ENCODE measurements around the gene THEMIS.

THEMIS gene

DNA sequence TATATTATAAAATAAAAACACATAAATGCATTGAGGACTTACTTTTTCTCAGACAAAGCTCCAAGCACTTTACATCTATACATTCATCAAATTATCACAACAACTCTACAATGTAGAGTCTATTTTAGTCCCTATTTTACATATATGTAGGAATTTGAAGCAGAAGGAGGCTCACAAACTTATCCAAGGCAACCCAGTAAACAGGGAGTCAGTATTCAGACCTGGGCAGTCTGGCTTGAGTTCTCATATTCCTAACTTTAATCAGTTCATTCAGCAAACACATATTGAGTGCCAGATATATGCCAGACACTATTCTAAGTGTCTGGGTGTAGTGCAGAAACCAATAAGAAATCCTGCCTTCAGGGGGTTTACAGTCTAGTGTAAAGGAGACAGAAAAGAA, 194.6 kb downstream of the THEMIS start:
- ATAC-seq (ENCODE audit: insufficient read depth, low read depth): no peak
- no peaks in the 10 kb centered on the region for H4K20me1 ChIP-seq (ENCODE audit: insufficient read depth, low read length)
- H3K9me3 ChIP-seq (ENCODE audit: insufficient read depth, low read length, severe bottlenecking): no peaks in the 10 kb centered on the region
- no peak overlapping the region for H3K4me2 ChIP-seq (ENCODE audit: insufficient read depth, low read length)
- no peak overlapping the region for H3K4me3 ChIP-seq (ENCODE audit: low read depth in 1 of 2, low read length in 2 of 2)
- no peaks in the 10 kb centered on the region for H3K36me3 ChIP-seq (ENCODE audit: insufficient read depth, low read length)
- H2AFZ ChIP-seq (ENCODE audit: low read depth, low read length): no peak overlapping the region
- H3K27me3 ChIP-seq (ENCODE audit: insufficient read depth, low read length, poor library complexity): no peaks in the 10 kb centered on the region
- H3K27ac ChIP-seq (ENCODE audit: low read length): no peak overlapping the region
- no peaks in the 10 kb centered on the region for H3K4me1 ChIP-seq (ENCODE audit: insufficient read depth, low read length)
- DNase-seq: no peak
- H3K9ac ChIP-seq (ENCODE audit: low read depth, low read length): no peak overlapping the region
- no peak for TF ChIP-seq EZH2 (IDR thresholded peaks at IDR 0.05; ENCODE audit: borderline replicate concordance, low read depth, low read length, severe bottlenecking)
- TF ChIP-seq, protein P1, sequence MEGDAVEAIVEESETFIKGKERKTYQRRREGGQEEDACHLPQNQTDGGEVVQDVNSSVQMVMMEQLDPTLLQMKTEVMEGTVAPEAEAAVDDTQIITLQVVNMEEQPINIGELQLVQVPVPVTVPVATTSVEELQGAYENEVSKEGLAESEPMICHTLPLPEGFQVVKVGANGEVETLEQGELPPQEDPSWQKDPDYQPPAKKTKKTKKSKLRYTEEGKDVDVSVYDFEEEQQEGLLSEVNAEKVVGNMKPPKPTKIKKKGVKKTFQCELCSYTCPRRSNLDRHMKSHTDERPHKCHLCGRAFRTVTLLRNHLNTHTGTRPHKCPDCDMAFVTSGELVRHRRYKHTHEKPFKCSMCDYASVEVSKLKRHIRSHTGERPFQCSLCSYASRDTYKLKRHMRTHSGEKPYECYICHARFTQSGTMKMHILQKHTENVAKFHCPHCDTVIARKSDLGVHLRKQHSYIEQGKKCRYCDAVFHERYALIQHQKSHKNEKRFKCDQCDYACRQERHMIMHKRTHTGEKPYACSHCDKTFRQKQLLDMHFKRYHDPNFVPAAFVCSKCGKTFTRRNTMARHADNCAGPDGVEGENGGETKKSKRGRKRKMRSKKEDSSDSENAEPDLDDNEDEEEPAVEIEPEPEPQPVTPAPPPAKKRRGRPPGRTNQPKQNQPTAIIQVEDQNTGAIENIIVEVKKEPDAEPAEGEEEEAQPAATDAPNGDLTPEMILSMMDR (IDR thresholded peaks at IDR 0.05; ENCODE audit: borderline replicate concordance, extremely low read depth, low read length, poor library complexity, severe bottlenecking): no peak
- no peaks in the 10 kb centered on the region for H3K79me2 ChIP-seq (ENCODE audit: insufficient read depth, low read length)

DNA sequence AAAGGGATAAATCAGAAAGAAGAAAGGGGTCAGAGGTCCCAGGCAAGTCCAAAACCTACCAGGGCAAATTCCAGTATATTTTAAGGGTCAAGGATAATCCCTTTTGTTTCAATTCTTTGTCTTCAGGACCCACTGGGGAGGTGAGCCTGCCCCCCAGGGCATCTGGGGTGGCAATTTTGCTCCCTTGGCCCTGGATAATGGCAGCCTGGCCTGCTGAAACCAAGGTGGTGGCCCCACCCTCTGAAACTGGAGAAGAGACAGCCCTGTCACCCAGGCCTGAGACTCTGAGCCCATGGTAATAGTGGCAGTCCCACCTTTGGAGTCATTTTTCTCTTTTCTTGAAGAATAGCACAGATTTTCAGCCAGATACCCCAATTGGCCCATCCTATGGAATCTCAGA, 205.8 kb downstream of the THEMIS start:
- Histone ChIP-seq H3K36me3 (ENCODE audit: insufficient read depth, low read length) (no peaks in the 10 kb centered on the region), H3K4me1 (ENCODE audit: insufficient read depth, low read length) (no peaks in the 10 kb centered on the region), H3K27me3 (ENCODE audit: insufficient read depth, low read length, poor library complexity) (no peaks in the 10 kb centered on the region), H4K20me1 (ENCODE audit: insufficient read depth, low read length) (no peaks in the 10 kb centered on the region), H3K4me2 (ENCODE audit: insufficient read depth, low read length) (no peak overlapping the region), H3K79me2 (ENCODE audit: insufficient read depth, low read length) (no peaks in the 10 kb centered on the region), H3K9me3 (ENCODE audit: insufficient read depth, low read length, severe bottlenecking) (no peaks in the 10 kb centered on the region), H3K4me3 (ENCODE audit: low read depth in 1 of 2, low read length in 2 of 2) (no peak overlapping the region), H3K9ac (ENCODE audit: low read depth, low read length) (no peak overlapping the region), H2AFZ (ENCODE audit: low read depth, low read length) (no peak overlapping the region), H3K27ac (ENCODE audit: low read length) (no peak overlapping the region)
- DNase-seq (no peak), ATAC-seq (ENCODE audit: insufficient read depth, low read depth) (no peak)
- TF ChIP-seq, protein P1 (IDR thresholded peaks at IDR 0.05; ENCODE audit: borderline replicate concordance, extremely low read depth, low read length, poor library complexity, severe bottlenecking): no peak
- no peak for TF ChIP-seq EZH2 (IDR thresholded peaks at IDR 0.05; ENCODE audit: borderline replicate concordance, low read depth, low read length, severe bottlenecking)

DNA sequence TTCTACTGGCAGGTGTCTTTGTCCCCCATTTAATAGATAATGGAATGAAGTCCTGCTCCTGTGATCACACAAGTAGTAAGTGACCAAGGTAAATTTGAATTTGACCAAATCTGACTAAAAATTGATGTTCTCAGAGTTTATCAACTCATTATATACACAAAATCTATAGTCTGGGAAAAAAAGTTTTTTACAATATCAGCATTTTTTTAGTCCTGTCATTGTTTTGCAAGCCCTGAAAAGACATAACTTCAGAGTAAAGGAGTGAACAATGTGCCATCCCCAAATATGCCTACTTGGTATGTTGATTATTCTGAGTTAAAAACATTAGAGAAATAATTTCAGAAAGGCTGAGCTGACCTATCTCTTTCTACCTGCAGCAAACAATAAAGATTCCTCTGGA, 209.7 kb downstream of the THEMIS start:
- Histone ChIP-seq H3K27ac (ENCODE audit: low read length) (no peak overlapping the region), H3K36me3 (ENCODE audit: insufficient read depth, low read length) (no peaks in the 10 kb centered on the region), H4K20me1 (ENCODE audit: insufficient read depth, low read length) (no peaks in the 10 kb centered on the region), H3K4me2 (ENCODE audit: insufficient read depth, low read length) (no peak overlapping the region), H3K79me2 (ENCODE audit: insufficient read depth, low read length) (no peaks in the 10 kb centered on the region), H3K9me3 (ENCODE audit: insufficient read depth, low read length, severe bottlenecking) (no peaks in the 10 kb centered on the region), H3K27me3 (ENCODE audit: insufficient read depth, low read length, poor library complexity) (no peaks in the 10 kb centered on the region), H3K4me3 (ENCODE audit: low read depth in 1 of 2, low read length in 2 of 2) (no peak overlapping the region), H3K9ac (ENCODE audit: low read depth, low read length) (no peak overlapping the region), H2AFZ (ENCODE audit: low read depth, low read length) (no peak overlapping the region), H3K4me1 (ENCODE audit: insufficient read depth, low read length) (no peaks in the 10 kb centered on the region)
- DNase-seq: no peak
- no peak for TF ChIP-seq EZH2 (IDR thresholded peaks at IDR 0.05; ENCODE audit: borderline replicate concordance, low read depth, low read length, severe bottlenecking)
- TF ChIP-seq, protein P1 (IDR thresholded peaks at IDR 0.05; ENCODE audit: borderline replicate concordance, extremely low read depth, low read length, poor library complexity, severe bottlenecking): no peak
- ATAC-seq (ENCODE audit: insufficient read depth, low read depth): no peak

DNA sequence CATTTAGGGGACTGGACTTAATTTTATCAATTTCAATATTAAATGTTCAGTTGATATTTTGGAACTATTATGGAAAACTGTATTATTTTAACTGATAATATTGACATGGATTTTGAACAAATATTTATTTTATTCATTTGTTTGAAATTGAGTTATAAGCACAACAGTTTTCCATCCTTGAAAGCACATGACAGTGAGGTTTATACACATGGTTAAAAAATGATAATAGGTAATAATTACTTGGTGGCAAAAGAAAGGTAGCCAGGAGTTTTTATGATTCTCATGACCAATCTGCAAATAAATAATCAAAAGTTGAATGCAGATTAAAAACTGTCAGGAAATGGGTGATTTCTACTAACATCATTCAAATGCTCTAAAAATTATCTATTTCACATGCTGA, 210.3 kb downstream of the THEMIS start:
- DNase-seq: no peak
- H2AFZ ChIP-seq (ENCODE audit: low read depth, low read length): no peak overlapping the region
- no peaks in the 10 kb centered on the region for H3K36me3 ChIP-seq (ENCODE audit: insufficient read depth, low read length)
- TF ChIP-seq, protein P1 (IDR thresholded peaks at IDR 0.05; ENCODE audit: borderline replicate concordance, extremely low read depth, low read length, poor library complexity, severe bottlenecking): no peak
- TF ChIP-seq EZH2 (IDR thresholded peaks at IDR 0.05; ENCODE audit: borderline replicate concordance, low read depth, low read length, severe bottlenecking): no peak
- H3K4me1 ChIP-seq (ENCODE audit: insufficient read depth, low read length): no peaks in the 10 kb centered on the region
- H3K79me2 ChIP-seq (ENCODE audit: insufficient read depth, low read length): no peaks in the 10 kb centered on the region
- no peak overlapping the region for H3K9ac ChIP-seq (ENCODE audit: low read depth, low read length)
- H3K27ac ChIP-seq (ENCODE audit: low read length): no peak overlapping the region
- ATAC-seq (ENCODE audit: insufficient read depth, low read depth): no peak
- H3K4me3 ChIP-seq (ENCODE audit: low read depth in 1 of 2, low read length in 2 of 2): no peak overlapping the region
- no peaks in the 10 kb centered on the region for H3K27me3 ChIP-seq (ENCODE audit: insufficient read depth, low read length, poor library complexity)
- H4K20me1 ChIP-seq (ENCODE audit: insufficient read depth, low read length): no peaks in the 10 kb centered on the region
- H3K9me3 ChIP-seq (ENCODE audit: insufficient read depth, low read length, severe bottlenecking): no peaks in the 10 kb centered on the region
- H3K4me2 ChIP-seq (ENCODE audit: insufficient read depth, low read length): no peak overlapping the region

Data from DND-41 (cell line).